NK-92 (cell line): ENCODE data around the gene ST14.

ENCODE experiments used
- DNase-seq: peaks from one replicate; lab custom pipeline; 2025; ENCODE audit not compliant: unreplicated experiment; lab: John Stamatoyannopoulos, UW

Gene ST14

DNA sequence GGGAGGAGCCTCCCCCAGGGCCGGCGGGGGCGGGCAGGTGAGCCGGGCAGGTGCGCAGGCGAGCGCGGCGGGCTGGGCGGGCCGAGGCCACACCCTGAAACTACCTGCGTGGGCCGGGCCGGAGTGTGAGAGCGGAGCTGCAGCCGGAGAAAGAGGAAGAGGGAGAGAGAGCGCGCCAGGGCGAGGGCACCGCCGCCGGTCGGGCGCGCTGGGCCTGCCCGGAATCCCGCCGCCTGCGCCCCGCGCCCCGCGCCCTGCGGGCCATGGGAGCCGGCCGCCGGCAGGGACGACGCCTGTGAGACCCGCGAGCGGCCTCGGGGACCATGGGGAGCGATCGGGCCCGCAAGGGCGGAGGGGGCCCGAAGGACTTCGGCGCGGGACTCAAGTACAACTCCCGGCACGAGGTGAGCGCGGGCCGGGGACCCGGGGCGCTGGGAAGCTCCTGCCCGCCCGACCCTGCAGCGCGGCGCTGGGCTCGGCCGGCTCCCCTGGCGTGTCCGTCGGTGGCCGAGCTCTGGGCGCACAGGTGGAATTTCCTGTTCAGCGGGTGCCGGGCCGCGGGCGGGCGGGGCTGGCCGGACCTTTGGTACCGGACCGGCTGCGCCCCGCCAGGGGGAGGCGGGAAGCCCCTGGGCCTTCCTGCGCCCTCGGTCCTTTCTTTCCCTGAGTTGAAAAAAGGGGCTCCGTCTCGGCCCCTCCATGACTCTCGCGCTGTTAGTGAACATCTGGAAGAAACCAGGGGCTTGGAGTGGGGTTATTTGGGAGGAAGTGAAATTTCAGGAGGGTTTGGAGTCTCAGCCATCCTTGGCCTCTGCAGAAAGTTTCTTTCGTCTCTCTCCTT is at the start of gene ST14:
ST14 (plus strand) TSS at position 126 of the 841 bp plus-strand sequence; CDS start at position 324, 198 bp downstream.
- no peak for DNase-seq

DNA sequence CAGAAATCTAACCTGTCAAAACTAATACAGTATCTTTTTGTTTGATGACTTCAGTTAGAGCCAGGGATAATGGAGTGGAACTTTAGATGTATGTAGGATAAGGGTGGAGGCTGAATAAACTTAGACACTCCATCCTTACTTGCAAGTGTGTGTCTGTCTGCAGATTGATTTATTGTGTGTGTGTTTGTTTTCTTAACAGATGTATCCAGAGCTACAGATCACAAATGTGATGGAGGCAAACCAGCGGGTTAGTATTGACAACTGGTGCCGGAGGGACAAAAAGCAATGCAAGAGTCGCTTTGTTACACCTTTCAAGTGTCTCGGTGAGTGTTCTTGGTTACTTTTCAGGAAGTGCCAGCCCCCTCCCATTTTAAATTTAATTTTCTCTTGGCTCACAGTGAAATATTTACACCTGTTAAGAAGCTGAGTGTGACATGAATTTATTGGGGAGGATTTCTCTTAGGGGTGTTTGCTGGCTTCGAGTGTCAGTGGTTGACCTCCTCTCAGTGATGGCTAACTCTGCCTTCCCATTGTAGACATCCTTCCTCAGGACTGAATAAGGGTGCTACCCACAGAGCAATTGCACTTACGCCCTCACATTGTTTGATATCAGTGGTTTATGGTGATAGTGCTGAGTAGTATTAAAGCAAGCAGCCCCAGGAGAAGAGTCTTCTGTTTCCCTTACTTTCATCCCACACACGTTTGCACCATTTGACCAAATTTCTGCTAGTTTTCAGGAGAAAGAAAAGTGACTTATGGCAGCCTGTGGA is 49.1 kb upstream of the ST14 start:
- no peak for DNase-seq

DNA sequence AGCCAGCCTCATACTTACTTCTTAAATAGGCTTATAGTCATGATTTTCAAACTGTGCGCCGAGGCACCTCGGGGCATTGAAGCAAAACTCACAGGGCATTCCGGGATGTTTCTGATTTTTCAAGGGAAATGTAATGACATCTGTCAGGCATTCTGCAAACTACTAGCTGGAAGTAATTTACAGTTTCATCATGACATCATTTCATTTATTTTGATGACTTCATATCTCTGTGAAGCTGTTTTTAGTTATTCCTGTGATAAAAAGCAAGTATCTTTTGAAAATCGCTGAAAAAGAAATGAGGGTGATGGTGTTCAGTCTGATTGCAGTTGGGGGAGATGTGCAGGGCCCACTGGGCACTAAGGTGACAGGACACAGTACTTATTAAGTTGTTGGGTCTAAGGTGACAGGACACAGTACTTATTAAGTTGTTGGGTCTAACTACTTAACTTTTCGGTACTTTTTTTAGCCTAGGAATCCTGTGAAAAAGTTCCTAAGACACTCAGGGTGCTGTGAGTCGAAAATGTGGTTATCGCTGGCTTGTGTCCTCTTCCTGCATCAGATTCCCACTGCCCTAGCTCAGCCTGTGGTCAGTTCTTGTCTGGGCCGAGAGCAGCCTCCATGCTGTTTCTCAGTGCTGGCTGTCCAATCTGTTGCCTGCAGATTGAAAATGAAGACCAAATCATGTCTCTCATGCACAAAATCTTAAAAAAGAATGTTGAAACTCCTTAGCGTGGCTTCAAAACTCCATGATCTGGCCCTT is 47.3 kb upstream of the ST14 start:
- no peak for DNase-seq

DNA sequence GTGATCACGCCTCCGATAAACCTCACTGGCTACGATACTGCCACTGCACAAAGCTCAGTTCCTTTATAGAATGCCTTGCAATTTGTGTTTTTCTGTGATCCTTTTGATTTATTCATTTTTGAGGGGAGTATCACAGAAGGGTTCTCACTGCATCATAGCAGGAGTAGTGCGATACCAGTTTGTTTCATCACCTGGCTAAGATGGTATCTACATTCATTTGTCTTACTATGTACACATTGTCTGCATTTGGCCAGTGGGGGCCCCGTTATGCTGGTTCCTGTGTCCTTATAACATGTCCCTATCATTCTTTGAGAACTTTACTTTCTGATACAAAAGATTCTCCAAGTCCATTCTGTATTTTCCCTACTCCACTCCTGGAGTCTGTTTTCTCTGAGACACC is 45.3 kb upstream of the ST14 start:
- no peak for DNase-seq

DNA sequence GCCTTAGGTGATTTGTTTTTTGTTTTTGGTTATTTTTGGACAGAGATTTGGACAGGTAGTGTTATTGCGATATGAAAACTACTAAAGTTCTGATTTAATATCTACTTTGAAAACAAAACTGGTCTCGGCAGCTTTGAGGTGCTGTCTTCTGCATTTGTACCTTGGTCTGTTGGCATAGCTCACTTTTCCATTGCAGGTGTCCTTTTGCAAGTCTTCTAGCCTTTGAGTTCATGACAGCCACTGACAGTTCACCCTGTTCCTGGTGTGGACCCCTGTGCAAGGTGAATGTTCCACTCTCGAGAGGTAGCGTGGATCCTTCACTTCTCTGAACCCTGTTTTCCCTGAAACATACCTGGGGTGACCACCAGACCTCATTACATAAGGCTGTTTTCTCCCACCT is 44.9 kb upstream of the ST14 start:
- no peak for DNase-seq

DNA sequence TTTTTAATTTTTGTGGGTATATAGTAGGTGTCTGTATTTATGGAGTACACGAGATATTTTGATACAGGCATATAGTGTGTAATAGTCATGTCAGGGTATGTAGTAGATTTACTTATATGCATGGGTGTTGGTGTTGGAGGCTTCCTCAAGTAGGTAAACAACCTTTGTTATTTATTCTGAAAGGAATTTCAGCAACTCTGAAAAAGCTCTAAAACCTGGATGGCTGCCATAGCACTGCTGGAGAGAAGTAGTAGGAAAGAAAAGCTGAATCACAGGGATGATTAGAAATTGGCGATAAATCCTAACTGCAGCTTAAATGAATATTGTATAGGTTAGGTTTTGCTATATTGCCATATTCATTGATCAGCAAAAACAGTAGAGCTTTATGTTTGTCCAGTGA is 44.4 kb upstream of the ST14 start:
- no peak for DNase-seq

DNA sequence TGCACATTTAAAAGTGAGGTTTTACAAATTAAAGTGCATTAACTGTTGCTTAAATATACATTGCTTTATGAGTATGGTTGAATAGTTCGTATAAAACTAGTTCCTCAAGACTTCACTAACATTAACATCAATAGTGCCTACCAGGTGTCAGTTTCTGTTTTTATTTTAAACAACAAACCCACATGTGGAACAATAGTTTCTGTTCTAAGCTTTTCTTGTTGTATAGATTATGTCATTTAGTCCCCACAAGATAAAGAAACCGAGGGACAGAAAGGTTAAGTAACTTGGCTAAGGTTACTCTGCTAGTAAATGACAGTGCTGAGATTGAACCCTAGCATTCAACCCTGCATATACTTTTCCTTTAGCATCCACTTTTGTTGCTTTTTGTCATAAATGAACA is 41.4 kb upstream of the ST14 start:
- no peak for DNase-seq

DNA sequence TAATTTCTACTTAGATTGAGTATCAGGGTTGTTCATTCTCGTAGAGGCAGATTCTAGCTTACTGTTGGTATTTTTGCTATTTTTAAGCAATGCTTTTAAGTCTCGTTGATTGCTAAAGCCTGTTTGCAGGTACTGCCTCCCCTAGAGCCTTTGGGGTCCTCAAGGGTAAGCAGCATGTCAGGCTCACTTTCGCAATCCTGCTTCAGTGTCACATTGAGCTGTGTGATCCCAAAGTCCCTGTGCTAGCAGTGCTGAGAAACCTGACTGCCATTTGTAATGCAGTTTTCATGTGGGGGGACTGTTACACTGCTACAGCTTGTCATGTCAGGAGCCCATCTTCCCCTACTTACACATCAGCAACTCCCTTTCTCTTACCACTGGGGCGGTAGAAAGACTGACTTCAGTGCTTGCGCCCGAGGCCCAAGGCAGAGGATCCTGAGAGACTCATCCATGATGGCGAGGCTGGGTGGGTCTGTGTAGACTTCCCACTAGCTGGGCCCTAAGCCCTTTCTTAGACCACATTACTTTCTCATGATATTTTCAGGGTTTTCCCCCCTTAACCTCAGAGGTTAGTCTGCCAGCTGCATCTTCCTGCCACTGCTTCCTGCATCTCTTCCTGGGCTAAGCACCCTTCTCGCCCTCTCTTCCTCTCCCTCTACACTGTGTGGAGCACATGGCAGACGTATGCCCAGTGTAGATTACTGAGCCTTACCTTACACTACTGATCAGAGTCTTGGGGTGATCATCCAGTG is 40.8 kb upstream of the ST14 start:
- DNase-seq, result no peak

DNA sequence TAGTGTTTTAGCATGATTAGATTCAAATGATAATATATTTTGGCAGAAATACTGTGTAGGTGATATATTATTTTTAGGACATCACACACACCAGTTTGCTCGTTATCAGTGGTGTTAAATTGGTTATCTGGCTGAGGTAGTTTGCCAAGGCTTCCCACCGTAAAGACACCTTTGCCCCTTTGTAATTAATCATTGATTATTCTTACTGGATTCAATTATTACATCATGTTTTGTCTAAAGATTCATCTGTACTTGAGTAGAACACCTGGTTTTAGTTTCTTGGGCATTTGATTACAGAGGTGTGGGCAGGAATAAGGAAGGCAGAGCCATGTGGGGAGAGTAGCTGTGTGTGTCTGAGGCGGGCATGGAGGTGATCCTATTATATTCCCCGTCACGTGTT is 39.5 kb upstream of the ST14 start:
- no peak for DNase-seq

DNA sequence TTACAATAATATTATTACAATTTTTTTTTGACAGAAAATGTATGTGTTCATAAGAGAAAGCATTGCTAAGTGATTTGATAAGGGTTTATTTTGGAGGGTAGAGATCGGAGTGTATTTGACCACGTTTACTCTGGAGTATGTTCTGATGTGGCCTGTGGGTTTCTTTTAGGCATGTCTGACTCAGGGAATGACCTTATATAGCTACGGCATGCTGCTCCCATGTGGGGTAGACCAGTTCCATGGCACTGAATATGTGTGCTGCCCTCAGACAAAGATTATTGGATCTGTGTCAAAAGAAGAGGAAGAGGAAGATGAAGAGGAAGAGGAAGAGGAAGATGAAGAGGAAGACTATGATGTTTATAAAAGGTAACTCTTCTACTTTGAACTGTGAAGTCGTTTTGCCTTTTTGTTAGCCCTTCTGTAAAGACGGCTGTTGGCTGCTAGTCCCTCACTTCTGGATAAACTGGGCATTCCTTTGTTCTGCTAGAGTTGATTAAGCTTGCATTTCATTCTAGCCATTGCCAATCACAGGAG is 38.1 kb upstream of the ST14 start:
- DNase-seq, result no peak

DNA sequence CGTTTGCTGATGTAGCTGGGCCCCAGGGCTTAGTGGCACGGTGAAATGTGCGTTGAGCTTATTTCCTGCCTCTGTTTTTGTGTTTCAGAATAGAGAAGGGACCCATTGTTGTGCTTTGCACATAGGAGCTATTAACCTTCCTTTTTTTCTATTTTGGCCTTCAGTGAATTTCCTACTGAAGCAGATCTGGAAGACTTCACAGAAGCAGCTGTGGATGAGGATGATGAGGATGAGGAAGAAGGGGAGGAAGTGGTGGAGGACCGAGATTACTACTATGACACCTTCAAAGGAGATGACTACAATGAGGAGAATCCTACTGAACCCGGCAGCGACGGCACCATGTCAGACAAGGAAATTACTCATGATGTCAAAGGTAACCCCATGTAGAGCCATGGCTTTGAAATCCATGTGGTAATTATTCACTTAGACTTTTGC is 37.4 kb upstream of the ST14 start:
- DNase-seq, result no peak

DNA sequence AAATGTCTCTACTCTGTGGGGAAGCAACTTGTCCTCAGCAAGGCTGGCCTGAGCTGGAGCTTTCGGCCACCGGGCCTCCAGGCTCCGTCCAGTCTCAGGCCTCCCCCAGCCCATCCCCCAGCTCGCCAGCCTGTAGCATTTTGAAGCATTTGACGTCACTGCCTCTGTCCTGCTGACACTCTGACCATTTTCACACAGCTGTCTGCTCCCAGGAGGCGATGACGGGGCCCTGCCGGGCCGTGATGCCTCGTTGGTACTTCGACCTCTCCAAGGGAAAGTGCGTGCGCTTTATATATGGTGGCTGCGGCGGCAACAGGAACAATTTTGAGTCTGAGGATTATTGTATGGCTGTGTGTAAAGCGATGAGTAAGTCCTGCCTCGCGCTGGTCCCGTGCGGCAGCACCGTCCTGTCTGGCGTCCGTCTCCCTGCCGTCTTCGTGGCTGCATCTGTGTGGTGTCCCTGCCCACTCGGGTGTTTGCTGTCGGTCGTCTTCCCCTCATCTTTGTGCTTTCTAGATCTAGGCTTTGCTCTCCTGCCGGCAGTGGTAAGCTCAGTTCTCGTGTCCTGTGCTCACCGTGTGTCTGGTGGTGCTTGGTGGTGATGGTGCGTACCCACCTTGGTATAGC is 36.1 kb upstream of the ST14 start:
- DNase-seq, result no peak

DNA sequence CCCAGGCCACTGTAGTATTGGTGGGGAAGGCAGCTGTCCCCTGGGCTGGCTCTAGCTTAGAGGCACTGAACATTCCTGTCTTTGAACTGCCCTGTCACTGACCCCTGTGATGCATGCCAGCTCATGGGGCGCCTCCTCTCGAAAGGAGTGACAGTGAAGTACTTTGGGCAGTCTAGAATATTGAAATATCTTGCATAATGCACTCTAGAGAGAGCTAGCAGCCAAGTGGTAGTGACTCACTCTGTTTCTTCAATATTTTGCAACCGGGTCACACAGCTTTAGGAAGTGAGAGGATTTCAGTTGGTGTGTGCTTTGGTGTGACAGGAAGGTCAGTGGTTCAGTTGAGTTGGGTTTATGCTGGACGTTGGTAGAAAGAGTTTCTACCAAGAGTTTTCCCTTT is 35.5 kb upstream of the ST14 start:
- no peak for DNase-seq

DNA sequence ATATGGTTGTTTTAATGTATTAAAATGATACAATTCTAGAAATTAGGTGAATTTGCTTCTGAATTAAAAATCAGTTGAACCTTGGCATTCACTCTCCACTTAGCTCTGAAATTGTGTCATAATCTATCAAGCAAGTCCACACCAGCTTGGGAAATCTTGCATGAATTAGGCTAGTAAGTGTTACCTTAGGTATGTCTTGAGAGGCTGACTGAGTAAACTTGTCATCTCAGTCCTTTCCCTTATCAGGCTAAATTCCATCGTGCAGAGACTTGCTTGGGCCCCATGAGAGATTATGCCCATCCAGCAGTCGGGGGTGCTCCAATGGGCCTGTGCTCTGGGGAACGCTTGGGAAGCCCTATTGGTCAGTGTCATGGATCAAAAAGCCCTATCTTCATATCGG is 33.9 kb upstream of the ST14 start:
- no peak for DNase-seq

DNA sequence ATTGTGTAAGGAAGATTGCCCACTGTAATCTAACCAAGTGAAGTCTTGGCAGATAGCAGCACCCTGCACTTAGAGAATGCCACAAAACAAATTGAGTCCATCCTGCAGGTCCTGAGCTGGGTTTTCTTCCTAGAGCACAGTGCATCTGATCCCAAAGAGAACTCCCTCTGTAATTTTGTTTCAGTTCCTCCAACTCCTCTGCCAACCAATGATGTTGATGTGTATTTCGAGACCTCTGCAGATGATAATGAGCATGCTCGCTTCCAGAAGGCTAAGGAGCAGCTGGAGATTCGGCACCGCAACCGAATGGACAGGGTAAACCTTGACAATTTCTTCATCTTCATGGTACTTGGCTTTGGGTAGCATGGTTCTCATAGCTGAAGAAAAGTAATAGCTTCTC is 33.1 kb upstream of the ST14 start:
- no peak for DNase-seq

DNA sequence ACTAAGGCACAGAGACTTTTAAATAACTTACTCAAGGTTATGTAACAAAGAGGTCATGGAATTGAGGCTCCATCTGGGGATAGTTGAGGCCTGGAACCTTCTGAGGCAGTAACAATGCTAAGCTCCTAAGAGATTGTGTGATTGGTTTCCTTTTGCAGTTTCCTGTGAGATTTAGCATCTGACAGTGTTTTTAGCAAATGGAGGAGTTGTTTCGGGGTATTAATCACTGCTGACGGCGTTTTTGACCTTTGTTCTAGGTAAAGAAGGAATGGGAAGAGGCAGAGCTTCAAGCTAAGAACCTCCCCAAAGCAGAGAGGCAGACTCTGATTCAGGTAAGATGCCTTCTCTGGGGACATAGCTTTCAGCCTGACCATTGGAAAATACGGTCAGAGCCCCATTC is 32.1 kb upstream of the ST14 start:
- no peak for DNase-seq

DNA sequence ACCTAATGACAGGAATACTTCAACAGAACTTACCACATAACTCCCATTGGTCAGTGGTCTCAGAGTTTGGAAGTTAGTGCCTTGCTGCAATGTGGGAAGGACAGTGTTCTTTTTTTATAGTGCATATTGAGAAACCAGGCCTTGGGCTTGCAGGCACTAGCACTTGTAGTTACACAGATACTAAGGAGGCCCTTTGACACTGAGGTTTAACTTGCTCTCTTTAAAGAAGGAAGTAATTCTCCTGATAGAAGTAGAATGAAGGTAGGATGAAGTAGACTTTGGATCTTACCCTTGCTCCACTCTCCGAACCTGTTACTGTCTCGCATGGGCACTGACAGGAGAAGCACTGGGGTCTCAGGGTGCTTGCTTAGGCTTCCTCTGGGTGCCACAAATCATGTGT is 31.0 kb upstream of the ST14 start:
- no peak for DNase-seq

DNA sequence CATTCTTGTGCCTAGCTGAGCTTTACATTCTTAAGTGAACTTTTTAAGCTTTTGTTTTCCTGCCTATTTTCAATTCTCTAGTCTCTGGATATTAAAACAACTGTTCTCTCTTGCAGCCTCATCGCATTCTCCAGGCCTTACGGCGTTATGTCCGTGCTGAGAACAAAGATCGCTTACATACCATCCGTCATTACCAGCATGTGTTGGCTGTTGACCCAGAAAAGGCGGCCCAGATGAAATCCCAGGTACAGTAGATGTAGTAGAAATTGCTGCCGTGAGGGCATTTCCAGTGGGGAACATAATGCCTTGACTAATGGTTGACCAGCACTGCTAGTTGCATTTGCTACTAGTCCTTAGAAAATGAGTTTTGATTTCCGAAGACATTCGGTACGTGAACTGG is 29.7 kb upstream of the ST14 start:
- DNase-seq, result no peak

DNA sequence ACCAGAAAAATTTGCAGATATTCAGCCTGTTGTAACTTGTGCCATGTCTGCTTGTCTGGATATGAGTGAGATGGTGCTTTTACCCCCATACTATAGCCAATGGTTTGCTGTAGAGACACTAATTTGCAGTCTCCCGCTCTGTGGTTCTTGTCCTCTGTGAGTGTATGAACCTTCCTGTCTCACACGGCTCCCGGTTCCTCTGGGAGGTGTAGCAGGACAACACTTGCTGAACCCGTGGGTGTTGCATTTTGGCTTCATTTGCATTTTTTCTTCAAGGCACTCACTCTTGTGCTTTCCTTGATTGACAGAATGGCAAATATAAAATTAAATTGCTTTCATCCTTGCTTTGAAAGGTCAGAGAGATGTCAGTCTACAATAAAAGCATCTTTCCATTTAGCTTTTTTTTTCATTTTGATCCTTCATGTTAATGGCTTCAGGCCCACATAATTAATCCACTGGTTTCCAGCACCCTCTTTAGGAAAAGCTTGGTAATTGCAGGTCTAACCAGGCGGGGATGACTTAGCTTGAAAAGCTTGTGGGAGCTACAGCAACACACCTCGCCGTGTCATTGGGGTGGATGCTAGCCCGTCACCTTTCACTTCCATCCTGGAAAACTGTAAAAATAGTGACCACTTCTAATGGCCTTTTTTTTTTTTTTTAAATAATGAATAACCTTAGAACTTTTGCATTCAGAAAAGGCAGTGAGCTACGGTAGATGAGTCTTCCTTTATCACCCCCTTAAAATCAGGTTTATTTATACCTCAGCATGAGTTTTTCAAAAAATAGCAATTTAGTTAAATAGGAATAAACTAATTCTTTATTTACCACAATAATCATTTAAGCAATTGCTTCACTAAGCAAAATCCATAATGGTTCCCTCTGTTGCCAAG is 27.4 kb upstream of the ST14 start:
- no peak for DNase-seq
